Adrenal gland (tissue), 12 donors: ENCODE results near the gene NOXA1. TPM values are rescaled to one million over a fixed set of nuclear protein-coding genes. Genes with fewer than 3 reads are reported as not detected.

ENCODE experiments used
- DNase-seq, 7 donors: peaks; one replicate each; pipeline ENCODE4 v3.0.0-alpha.2; 2019 to 2020
- H3K27ac ChIP-seq, 5 donors: fragments of 200-600 bp; sonication (generic) in 4 of 5; 1 replicate in 3 of 5; 2 replicates in 2 of 5; pipeline versions ENCODE4 v1.5.1 to v1.8.0; 2016 to 2020; ENCODE audit warnings: mild to moderate bottlenecking in 1 of 5
- H3K27me3 ChIP-seq: fragments of 200-600 bp; 2 replicates; pipeline ENCODE4 v1.8.0; 2021
- H3K36me3 ChIP-seq, 2 donors: fragments of 200-600 bp; replicated peaks in 1 of 2; 1 replicate in 1 of 2; 2 replicates in 1 of 2; pipeline versions ENCODE4 v1.5.1 to v1.8.0; 2018 to 2022
- H3K4me1 ChIP-seq, 2 donors: fragments of 200-600 bp; replicated peaks in 1 of 2; 1 replicate in 1 of 2; 2 replicates in 1 of 2; pipeline versions ENCODE4 v1.5.1 to v1.8.0; 2018 to 2021
- H3K4me3 ChIP-seq, 4 donors: fragments of 200-600 bp; sonication (generic) in 3 of 4; one replicate each; pipeline ENCODE4 v1.5.1; 2016 to 2018
- H3K9me3 ChIP-seq, 3 donors: fragments of 200-600 bp; sonication (generic) in 1 of 3; replicated peaks in 1 of 3; 1 replicate in 2 of 3; 2 replicates in 1 of 3; pipeline versions ENCODE4 v1.5.1 to v1.8.0; 2016 to 2021
- CTCF ChIP-seq, 6 experiments: fragments of 450-650 bp in 4 of 6; fragments of 200-600 bp in 2 of 6; sonication (generic) in 1 of 6; IDR thresholded peaks; 1 replicate in 5 of 6; 2 replicates in 1 of 6; pipeline versions ENCODE4 v1.5.1 to v1.8.0; 2016 to 2021; ENCODE audit warnings: antibody characterized with exemption in 6 of 6, mild to moderate bottlenecking in 2 of 6, moderate library complexity in 1 of 6
- POLR2A ChIP-seq, 2 donors: fragments of 450-650 bp; IDR thresholded peaks; one replicate each; pipeline ENCODE4 v1.6.1; 2017; ENCODE audit warnings: antibody characterized with exemption in 2 of 2, mild to moderate bottlenecking in 2 of 2, moderate library complexity in 1 of 2
- WGBS, 4 donors: extraction: QIAGEN DNeasy Blood & Tissue Kit in 2 of 4; methylation state at CpG; one replicate each; pipeline versions ENCODE4 v1.1.5 to v1.1.7; 2013 to 2017; 5-methylcytosine and 5-hydroxymethylcytosine counted together
- intact Hi-C, 2 donors: fragments of 100-400 bp; cut with DNase I; formaldehyde crosslinking; loops; one replicate each; pipeline versions ENCODE4 v1.14.1 to v1.15.0; 2022 to 2023
- polyA plus RNA-seq, 3 donors: library from polyadenylated mRNA; stranded (reverse); fragments of 200-250 nt in 2 of 3; fragments of 350-450 nt in 1 of 3; fragmentation: Illumina TruSeq in 1 of 3; extraction: RNeasy Lipid Tissue Mini Kit (QIAGEN cat#74804) in 1 of 3; gene quantifications; one replicate each; pipeline ENCODE4 v1.2.3, GENCODE V29; 2013 to 2014
- total RNA-seq, 9 donors: library from RNA; depleted of rRNA in 4 of 9; stranded (reverse); fragments of >200 nt in 4 of 9; fragments of 120-200 nt in 1 of 9; fragmentation: NEBNext Ultra II Directional in 1 of 9; extraction: Animal tissue kit (Norgen Biotek cat#: 25700) in 1 of 9; gene quantifications; one replicate each; pipeline versions ENCODE4 v1.1.0 to v1.2.4, GENCODE V29; 2013 to 2023
- donor health status: healthy with polysubstance abuse.
- donor health status: Bipolar disorder and iron deficiency.
- donor health status: DM: yes; HTN: yes; CAD: no.
- donor health status: DM: no; HTN: no; CAD: no.
- donor health status: DM: no; HTN: no; CAD: no.
- donor health status: DM: yes; HTN: yes; CAD: no.

Gene NOXA1
- total and polyA plus RNA-seq, 12 donors: 2.9 to 50.7 (median 9.4) TPM; not detected in 1

DNA sequence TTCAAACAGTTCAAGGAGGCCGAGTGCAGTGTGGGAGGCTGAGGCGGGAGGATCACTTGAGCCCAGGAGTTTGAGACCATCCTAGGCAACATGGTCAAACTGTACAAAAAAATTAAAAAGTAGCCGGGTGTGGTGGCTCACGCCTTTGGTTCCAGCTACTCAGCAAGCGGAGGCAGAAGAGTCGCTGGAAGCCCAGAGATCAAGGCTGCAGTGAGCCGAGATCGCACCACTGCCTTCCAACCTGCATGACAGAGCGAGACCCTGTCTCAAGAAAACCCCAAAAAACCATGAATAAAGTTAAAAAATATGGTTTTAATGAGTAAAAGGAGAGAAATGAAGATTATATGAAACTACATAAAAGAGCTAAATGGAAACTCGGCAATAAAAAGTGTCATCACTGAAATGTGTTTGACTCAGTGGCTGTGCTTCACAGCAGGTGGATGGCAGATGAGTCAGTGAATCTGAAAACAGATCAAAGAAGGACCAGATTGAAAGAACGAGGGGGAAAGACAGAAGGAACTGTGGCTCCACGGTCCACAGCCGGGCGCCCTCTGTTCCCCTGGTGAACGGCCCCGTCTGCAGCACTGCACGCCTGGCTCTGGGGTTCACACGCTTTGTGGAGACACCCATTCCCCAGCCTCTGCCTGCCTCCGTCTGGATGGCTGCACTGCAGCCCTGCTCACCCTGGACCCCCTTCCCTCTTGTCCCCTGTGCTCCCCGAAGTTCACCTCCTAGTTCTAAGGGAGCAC is 25.3 kb upstream of the NOXA1 start:
- Histone ChIP-seq H3K27me3 (no peaks in the 10 kb centered on the region), H3K36me3 (no peaks in the 10 kb centered on the region), H3K4me1 (no peaks in the 10 kb centered on the region), H3K9me3 (no peaks in the 10 kb centered on the region), H3K27ac (no peak overlapping the region), H3K4me3 (no peak overlapping the region)
- no peak for DNase-seq
- intact Hi-C loops: no loop called here
- TF ChIP-seq CTCF (IDR thresholded peaks at IDR 0.05) (no peak), POLR2A (IDR thresholded peaks at IDR 0.05) (no peak)
- WGBS, 4 donors: 92 to 95% (median 94%) methylated on average over 19 to 20 of the region's 20 CpGs

- no peaks in the 10 kb centered on the region for H3K27me3 ChIP-seq
- H3K4me1 ChIP-seq: no peaks in the 10 kb centered on the region
- H3K4me3 ChIP-seq: no peak overlapping the region
- DNase-seq: no peak
- no peak overlapping the region for H3K27ac ChIP-seq
- TF ChIP-seq POLR2A (IDR thresholded peaks at IDR 0.05) (no peak), CTCF (IDR thresholded peaks at IDR 0.05) (no peak)
- H3K36me3 ChIP-seq: no peaks in the 10 kb centered on the region
- no peaks in the 10 kb centered on the region for H3K9me3 ChIP-seq
- intact Hi-C loops: no loop called here
- WGBS, 4 donors: 95 to 97% (median 96%) methylated on average over 48 to 60 of the region's 60 CpGs
Measured at GRCh38 chr9:137398561-137399468, 24.4 kb upstream of the NOXA1 start.

DNA sequence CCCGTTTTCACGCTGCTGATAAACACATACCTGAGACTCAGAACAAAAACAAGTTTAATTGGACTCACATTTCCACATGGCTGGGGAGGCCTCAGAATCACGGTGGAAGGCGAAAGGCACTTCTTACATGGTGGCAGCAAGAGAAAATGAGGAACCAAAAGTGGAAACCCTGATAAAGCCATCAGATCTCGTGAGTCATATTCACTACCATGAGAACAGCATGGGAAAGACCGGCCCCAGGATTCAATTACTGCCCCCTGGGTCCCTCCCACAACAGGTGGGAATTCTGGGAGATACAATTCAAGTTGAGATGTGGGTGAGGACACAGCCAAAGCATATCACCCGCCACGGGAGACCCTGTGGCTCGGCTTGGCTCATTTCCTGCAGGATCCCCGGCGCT is 20.4 kb upstream of the NOXA1 start:
- WGBS, 4 donors: 80 to 91% (median 89%) methylated on average over 6 to 11 of the region's 11 CpGs

More for the DNA sequence above, 20.4 kb upstream of the NOXA1 start:
- no peak for DNase-seq
- H3K9me3 ChIP-seq: no peaks in the 10 kb centered on the region
- no peaks in the 10 kb centered on the region for H3K27me3 ChIP-seq
- no peak overlapping the region for H3K4me3 ChIP-seq
- peaks cover 12 to 15% of the 10 kb centered on the region in 2 donors for H3K4me1 ChIP-seq
- intact Hi-C loops: no loop called here
- TF ChIP-seq POLR2A (IDR thresholded peaks at IDR 0.05): no peak
- TF ChIP-seq CTCF (IDR thresholded peaks at IDR 0.05): no peak
- no peak overlapping the region for H3K27ac ChIP-seq
- no peaks in the 10 kb centered on the region for H3K36me3 ChIP-seq
